Esophagus squamous epithelium (tissue), 5 donors: ENCODE results near the gene IRF4. TPM values are rescaled to one million over a fixed set of nuclear protein-coding genes. Genes with fewer than 3 reads are reported as not detected.

Experiments
- DNase-seq: peaks from one replicate; lab custom pipeline; 2025; lab: John Stamatoyannopoulos, UW
- H3K27ac ChIP-seq, 4 donors: fragments of 200-600 bp; sonication (generic); one replicate each; pipeline ENCODE4 v1.5.1; 2016 to 2019; ENCODE audit warnings: mild to moderate bottlenecking in 1 of 4
- H3K27me3 ChIP-seq, 4 donors: fragments of 200-600 bp; sonication (generic); 1 replicate in 3 of 4; 2 replicates in 1 of 4; pipeline versions ENCODE4 v1.5.1 to v1.6.0; 2017 to 2021; ENCODE audit warnings: antibody characterized with exemption in 1 of 4
- H3K36me3 ChIP-seq, 3 donors: fragments of 200-600 bp; sonication (generic); one replicate each; pipeline ENCODE4 v1.5.1; 2016 to 2019
- H3K4me1 ChIP-seq, 3 donors: fragments of 200-600 bp; sonication (generic); one replicate each; pipeline ENCODE4 v1.5.1; 2017 to 2019
- H3K4me3 ChIP-seq, 4 donors: fragments of 200-600 bp; sonication (generic); 1 replicate in 3 of 4; 2 replicates in 1 of 4; pipeline ENCODE4 v1.5.1; 2016 to 2019; ENCODE audit warnings: mild to moderate bottlenecking in 2 of 4, moderate library complexity in 1 of 4
- H3K9me3 ChIP-seq, 3 donors: fragments of 200-600 bp; sonication (generic); one replicate each; pipeline ENCODE4 v1.5.1; 2016 to 2019
- POLR2A ChIP-seq, 4 donors: fragments of 450-650 bp; IDR thresholded peaks; one replicate each; pipeline ENCODE4 v1.6.1; 2017; ENCODE audit warnings: antibody characterized with exemption in 4 of 4, mild to moderate bottlenecking in 4 of 4, moderate library complexity in 3 of 4
- WGBS, 2 donors: methylation state at CpG; one replicate each; pipeline ENCODE4 v1.1.5; 2018; 5-methylcytosine and 5-hydroxymethylcytosine counted together
- intact Hi-C: fragments of 100-400 bp; cut with DNase I; formaldehyde crosslinking; loops from one replicate; pipeline ENCODE4 v1.15.0; 2022
- total RNA-seq, 4 donors: library from RNA; depleted of rRNA; stranded (reverse); fragments of >200 nt; gene quantifications; one replicate each; pipeline ENCODE4 v1.1.0, GENCODE V29; 2016
- TF ChIP-seq, protein P1 (sequence below), 6 experiments: fragments of 450-650 bp in 4 of 6; fragments of 200-600 bp in 2 of 6; sonication (generic) in 2 of 6; IDR thresholded peaks; one replicate each; pipeline ENCODE4 v1.5.1; 2016 to 2019; ENCODE audit warnings: antibody characterized with exemption in 6 of 6, mild to moderate bottlenecking in 4 of 6, moderate library complexity in 4 of 6
- donor health status: DM: yes; HTN: yes; CAD: no.

Gene IRF4
- total RNA-seq, 4 donors from 2014 or later: 0.40 to 1.9 (median 1.2) TPM

DNA sequence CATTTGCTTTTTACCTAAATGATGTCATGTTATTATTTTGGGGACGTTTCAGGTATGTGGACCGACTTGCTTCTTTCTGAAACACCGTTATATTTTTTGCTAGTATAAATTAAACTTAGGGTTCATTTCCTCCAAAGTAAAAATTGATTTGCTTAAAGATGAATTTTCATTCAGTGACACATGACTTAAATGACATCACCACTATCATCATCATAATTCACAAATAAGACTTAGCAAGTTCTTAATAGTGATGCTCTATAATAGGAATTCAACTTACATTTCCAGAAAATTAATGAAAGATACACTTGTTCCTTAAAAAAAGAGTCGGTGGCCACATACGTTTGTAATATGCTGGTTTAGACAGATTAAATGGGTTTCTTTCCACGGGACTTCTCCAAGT lies 9.3 kb downstream of the IRF4 start:
- Histone ChIP-seq H3K27me3 (peaks cover 0 to 62% (median 0%) of the 10 kb centered on the region in 4 donors), H3K36me3 (no peaks in the 10 kb centered on the region), H3K4me3 (no peak overlapping the region), H3K9me3 (no peaks in the 10 kb centered on the region), H3K27ac (no peak overlapping the region), H3K4me1 (no peaks in the 10 kb centered on the region)
- no peak for TF ChIP-seq POLR2A (IDR thresholded peaks at IDR 0.05)
- TF ChIP-seq, protein P1, sequence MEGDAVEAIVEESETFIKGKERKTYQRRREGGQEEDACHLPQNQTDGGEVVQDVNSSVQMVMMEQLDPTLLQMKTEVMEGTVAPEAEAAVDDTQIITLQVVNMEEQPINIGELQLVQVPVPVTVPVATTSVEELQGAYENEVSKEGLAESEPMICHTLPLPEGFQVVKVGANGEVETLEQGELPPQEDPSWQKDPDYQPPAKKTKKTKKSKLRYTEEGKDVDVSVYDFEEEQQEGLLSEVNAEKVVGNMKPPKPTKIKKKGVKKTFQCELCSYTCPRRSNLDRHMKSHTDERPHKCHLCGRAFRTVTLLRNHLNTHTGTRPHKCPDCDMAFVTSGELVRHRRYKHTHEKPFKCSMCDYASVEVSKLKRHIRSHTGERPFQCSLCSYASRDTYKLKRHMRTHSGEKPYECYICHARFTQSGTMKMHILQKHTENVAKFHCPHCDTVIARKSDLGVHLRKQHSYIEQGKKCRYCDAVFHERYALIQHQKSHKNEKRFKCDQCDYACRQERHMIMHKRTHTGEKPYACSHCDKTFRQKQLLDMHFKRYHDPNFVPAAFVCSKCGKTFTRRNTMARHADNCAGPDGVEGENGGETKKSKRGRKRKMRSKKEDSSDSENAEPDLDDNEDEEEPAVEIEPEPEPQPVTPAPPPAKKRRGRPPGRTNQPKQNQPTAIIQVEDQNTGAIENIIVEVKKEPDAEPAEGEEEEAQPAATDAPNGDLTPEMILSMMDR (IDR thresholded peaks at IDR 0.05): no peak
- no peak for DNase-seq
- intact Hi-C loops: no loop called here
- WGBS, 2 donors: 78 to 81% methylated on average over 6 of the region's 6 CpGs

DNA sequence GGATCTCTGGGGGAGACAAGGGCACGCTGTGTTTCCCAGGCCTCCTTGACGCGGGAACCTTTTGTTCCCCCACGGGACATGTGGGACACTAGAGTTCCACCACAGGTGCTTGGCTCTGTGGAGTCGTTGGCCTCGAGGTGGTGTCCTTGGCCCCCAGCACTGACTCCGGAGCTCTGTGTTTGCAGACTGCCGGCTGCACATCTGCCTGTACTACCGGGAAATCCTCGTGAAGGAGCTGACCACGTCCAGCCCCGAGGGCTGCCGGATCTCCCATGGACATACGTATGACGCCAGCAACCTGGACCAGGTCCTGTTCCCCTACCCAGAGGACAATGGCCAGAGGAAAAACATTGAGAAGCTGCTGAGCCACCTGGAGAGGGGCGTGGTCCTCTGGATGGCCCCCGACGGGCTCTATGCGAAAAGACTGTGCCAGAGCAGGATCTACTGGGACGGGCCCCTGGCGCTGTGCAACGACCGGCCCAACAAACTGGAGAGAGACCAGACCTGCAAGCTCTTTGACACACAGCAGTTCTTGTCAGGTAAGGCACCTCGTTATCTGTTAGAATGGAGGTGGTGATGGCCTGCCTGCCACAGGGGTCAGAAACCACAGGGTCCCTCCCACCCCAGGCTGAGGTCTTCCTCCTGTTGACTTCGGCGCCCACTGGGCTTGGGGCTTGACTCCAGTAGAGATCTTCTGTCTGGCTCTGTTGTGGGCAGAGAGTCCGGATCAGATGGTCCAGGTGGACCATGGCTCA lies 9.9 kb downstream of the IRF4 start:
- no peak for DNase-seq
- Histone ChIP-seq H3K36me3 (no peaks in the 10 kb centered on the region), H3K4me3 (no peak overlapping the region), H3K27ac (no peak overlapping the region), H3K4me1 (no peaks in the 10 kb centered on the region), H3K27me3 (peaks cover 0 to 62% (median 0%) of the 10 kb centered on the region in 4 donors), H3K9me3 (no peaks in the 10 kb centered on the region)
- WGBS, 2 donors: 83 to 93% methylated on average over 6 to 13 of the region's 27 CpGs
- TF ChIP-seq, protein P1 (IDR thresholded peaks at IDR 0.05): no peak
- TF ChIP-seq POLR2A (IDR thresholded peaks at IDR 0.05): no peak
- intact Hi-C loops: no loop called here

DNA sequence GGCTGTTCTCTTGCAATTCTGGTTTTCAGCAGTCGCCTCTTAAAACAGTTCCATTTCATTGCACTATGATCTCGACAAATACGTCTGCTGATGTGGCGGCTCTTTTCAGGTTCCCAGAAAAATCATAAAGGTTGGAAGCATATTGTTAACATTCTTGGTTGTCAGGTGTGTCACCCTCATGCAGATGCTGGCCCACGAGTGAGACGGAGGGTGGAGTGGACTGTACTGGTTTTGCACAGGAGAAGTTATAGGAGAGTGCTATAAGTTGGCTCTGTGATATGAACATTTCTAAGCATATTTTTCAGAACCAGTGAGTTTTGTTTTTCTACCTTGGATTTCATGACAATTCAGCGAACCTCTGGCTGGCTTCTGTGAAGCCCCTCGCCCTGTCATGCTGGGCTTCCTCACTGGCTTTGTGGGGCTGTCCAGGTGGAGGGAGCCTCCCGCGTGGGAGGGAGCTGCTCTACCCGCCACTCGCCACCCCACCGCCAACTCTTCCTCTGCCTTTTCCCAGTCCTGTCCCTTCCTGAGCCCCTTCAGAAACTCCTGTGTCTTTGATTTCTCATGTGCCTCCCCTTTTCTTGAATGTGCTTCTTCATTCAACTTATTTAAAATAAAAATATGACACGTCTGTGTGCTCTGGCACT lies 10.6 kb downstream of the IRF4 start:
- H3K9me3 ChIP-seq: no peaks in the 10 kb centered on the region
- H3K4me3 ChIP-seq: no peak overlapping the region
- TF ChIP-seq, protein P1 (IDR thresholded peaks at IDR 0.05): no peak
- no peak for TF ChIP-seq POLR2A (IDR thresholded peaks at IDR 0.05)
- 88 to 90% methylated on average over 14 of the region's 14 CpGs for WGBS, 2 donors
- peaks cover 0 to 62% (median 0%) of the 10 kb centered on the region in 4 donors for H3K27me3 ChIP-seq
- no peak for DNase-seq
- intact Hi-C loops: no loop called here
- no peaks in the 10 kb centered on the region for H3K36me3 ChIP-seq
- H3K27ac ChIP-seq: no peak overlapping the region
- no peaks in the 10 kb centered on the region for H3K4me1 ChIP-seq

DNA sequence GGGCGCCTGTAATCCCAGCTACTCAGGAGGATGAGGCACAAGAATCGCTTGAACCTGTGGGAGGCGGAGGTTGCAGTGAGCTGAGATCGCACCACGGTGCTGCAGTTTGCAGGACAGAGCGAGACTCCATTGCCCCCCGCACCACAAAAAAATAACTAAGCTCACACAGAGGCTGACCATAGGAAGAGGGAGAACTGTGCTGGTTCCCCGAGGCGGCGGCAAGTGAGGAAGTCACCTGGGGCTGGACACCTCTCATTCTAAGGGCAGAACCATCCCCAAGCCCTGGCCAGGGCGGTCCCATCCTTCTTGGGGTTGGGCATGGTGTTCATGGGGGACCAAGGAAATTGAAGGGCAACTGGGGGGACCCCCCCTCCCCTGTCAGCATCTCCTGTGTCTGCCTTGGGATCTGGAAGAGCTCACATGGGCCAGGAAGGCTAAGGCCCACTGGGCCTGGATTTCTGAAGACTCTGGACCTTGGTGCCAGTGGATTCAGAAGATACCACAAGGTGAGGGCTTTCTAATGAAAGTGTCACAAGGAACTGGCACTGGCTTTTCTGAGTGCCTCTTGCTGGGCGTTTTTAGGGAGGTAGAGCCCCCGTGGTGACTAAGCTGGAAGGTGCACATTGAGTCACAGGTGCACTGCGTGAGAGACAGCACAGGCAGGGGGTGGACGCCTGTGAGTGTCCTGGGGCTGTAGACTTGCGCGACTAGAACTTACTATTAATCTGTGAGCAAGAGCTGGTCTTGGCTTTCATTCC lies 11.5 kb downstream of the IRF4 start:
- Histone ChIP-seq H3K27me3 (peaks cover 0 to 53% (median 0%) of the 10 kb centered on the region in 4 donors), H3K4me1 (no peaks in the 10 kb centered on the region), H3K9me3 (no peaks in the 10 kb centered on the region), H3K27ac (no peak overlapping the region), H3K36me3 (no peaks in the 10 kb centered on the region), H3K4me3 (no peak overlapping the region)
- no peak for TF ChIP-seq POLR2A (IDR thresholded peaks at IDR 0.05)
- TF ChIP-seq, protein P1 (IDR thresholded peaks at IDR 0.05): no peak
- 39 to 73% methylated on average over 7 to 14 of the region's 17 CpGs for WGBS, 2 donors
- intact Hi-C loops: no loop called here
- DNase-seq: no peak
